GM18909 (cell line): ENCODE data around the gene FMN1.

ENCODE experiments used
- ATAC-seq: cut with Tn5 transposase; IDR thresholded peaks from one replicate; pipeline ENCODE4 v1.9.1; 2021; ENCODE audit warnings: mild to moderate bottlenecking; ENCODE audit not compliant: unreplicated experiment, poor library complexity

Gene FMN1

GRCh38 chr15:33126559-33127290 lies 67.8 kb downstream of the FMN1 start:
- no peak for ATAC-seq

GRCh38 chr15:33125894-33126537 lies 68.5 kb downstream of the FMN1 start:
- ATAC-seq: no peak

DNA sequence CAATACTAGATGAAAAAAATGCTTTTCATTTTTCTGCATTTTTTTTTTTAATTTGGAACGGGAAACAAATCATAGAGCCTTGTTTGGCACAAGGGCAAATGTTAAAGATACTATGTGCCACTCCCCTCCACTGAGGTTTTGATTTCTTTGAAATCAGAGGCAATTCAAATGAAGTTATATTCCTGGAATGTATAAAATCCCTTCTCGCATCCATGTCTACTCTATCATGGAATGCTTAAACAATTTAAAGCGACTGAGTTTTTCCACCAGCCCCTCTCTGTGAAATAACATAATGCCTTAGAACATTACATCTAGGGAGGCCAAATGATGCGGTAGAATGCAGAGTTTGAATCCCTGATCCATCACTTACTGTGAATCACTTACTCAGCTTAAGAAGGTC lies 69.7 kb downstream of the FMN1 start:
- ATAC-seq: no peak

GRCh38 chr15:33124279-33124678 lies 70.2 kb downstream of the FMN1 start:
- ATAC-seq: no peak

DNA sequence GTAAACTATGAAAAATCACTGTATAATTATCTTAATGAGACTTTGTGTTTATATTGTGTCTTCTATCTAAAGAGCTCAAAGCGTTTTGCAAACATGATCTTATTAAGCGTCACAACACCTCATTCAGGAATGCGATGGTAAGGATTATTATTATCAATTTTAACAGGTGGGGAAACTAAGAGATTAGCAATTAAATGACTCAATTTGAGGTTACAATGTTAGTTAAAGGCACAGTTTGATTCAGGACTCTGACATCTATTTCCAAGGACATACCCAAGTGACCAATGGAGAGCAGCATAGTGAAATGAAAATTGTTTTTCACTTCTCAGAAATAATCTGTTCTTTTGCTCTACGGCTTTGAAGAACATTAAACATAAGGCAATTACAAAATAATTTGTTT lies 74.6 kb downstream of the FMN1 start:
- ATAC-seq: no peak

DNA sequence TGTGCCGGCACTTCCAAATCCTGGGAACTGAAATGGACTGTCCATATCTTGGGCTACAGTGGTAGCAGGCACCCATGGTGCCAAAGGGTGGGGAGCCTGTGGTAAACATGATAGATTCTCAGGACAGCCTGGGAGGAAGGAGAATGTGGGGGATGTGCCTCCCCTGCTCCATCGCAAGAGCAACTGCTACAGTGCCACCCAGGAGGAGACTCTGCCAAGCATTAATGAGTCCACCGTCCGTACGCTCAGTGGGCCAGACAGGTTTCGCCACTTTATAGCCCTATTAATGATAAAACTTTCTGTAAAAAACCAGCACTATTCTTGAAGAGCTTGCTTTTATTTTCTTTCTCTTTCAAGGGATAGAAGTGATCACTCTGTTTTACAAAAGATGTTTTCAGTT lies 75.2 kb downstream of the FMN1 start:
- ATAC-seq: no peak

GRCh38 chr15:33116198-33116597 lies 78.3 kb downstream of the FMN1 start:
- no peak for ATAC-seq

DNA sequence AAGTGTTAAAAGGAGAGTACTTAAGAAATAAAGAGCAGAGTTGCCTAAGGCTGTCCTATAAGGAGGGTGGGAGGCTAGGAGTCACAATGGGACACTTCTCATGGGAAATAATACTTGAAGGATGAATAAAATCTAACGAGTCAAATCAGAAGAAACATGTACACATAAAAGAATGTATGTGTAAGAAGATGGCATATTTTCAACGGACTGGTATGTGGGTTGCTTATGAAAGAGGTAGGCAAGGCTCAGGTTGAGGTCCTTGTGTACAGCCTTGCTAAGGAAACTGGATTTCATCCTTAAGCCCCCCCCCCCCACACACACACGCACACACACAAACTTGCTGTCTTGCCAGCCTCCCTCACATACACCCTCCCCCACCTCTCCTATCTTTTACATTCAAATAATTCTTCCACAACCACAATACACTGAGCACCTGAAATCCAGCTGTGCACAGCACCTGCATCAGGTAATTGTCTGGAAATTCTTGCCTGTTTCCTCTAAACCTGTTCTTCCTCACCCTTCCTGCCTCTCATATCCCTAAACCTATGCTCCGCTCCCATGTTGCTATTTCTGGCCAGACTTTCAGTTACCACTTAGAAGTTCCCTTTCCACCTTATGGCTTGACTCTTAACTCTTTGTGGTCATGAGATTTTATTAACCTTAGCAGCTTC lies 79.2 kb downstream of the FMN1 start:
- ATAC-seq: no peak

DNA sequence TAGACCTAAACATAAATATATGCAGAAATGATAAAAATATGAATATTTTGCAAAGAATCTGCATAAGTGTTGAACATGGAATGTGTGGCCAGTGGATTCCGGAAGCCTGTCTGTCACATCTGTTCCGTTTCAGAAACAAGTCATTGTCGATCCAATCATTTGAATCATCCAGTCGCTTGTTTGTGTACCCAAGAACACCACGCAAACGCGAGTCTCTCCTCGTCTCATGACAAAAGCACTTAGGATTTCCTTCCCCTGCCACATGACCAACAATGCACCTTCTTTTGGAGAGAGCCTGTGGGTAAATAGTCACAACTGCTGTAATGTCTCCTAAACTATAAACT lies 80.2 kb downstream of the FMN1 start:
- no peak for ATAC-seq

- ATAC-seq: no peak
These were observed 80.7 kb downstream of the FMN1 start for GRCh38 chr15:33113666-33114373.

DNA sequence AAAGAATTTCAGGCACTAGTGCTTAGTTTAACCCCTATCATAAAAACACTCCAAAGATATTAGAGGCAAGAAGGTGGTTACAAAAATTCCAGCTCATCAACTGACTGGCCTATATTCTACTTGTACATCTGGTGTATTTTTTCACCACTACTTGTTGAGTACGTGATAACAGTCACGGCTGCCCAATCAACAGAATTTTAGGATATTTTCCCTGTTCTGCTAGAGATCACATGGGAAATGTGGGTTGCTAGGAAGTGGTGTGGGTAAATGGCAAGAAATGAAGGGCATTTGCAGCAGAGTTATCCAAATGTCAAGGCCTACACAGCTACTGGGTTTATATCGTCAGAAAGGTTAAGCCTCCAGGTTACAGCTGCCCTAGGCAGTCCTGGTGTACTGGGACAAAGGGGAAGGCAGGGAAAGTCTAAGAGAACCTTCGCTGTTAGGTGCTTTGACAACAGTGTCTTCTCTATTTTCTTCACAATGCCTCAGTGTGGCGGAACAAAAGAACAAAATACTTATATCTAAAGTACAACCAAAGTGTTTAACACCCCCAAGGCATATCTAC lies 81.9 kb downstream of the FMN1 start:
- ATAC-seq: no peak

- no peak for ATAC-seq
These were observed 83.5 kb downstream of the FMN1 start for GRCh38 chr15:33111041-33111451.

DNA sequence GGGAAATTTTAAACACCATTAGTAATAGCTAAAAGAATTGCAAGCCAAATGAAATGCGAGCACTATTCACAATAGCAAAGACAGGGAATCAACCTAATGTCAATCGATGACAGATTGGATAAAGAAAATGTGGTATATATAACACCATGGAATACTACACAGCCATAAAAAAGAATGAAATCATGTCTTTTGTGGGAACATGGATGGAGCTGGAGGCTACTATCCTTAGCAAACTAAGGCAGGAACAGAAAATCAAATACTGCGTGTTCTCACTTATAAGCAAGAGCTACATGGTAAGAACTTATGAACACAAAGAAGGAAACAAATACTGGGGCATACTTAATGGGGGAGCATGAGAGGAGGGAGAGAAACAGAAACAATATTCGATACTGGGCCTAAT lies 85.2 kb downstream of the FMN1 start:
- ATAC-seq: no peak

DNA sequence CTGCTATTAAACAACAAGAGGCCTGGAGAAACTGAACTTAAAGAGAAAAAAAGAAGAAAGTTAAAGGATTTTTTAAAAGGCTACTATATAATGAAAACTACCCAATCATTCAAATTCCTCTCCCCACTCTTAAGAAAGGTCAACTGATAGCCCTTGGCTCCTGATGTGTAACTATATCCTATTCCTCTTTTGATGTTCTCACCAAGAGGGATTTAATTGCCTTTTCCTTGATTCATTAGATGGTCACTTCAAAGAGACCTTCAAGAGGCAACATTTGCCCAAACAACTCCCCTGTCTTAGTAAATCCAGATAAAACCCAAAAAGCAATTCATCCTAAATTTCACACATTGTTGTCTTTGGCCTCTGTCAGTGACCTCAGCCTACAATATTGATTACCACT lies 86.0 kb downstream of the FMN1 start:
- no peak for ATAC-seq

DNA sequence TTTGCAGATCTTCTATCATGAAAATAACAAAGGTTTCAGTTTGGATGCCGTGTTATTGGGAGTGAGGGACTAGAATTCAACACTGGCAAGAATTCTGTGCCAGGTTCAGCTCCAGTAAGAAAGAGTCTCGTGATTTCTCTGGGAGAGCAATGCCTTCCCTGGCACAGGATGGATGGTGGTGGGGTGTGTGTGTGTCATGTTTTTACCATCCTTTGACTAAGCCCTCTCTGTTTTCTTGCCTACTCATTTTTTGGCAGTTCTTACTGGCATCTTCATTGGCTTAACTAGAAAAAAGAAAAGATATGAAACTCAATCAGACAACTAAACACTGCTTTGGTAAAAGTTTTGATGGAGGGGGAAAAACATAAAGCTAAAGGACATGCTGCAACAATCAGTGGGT lies 86.6 kb downstream of the FMN1 start:
- no peak for ATAC-seq

GRCh38 chr15:33104212-33104611 lies 90.3 kb downstream of the FMN1 start:
- ATAC-seq: no peak

GRCh38 chr15:33101036-33101435 lies 93.5 kb downstream of the FMN1 start:
- ATAC-seq: no peak

- ATAC-seq: no peak
These were observed 94.2 kb downstream of the FMN1 start for GRCh38 chr15:33100314-33100713.

DNA sequence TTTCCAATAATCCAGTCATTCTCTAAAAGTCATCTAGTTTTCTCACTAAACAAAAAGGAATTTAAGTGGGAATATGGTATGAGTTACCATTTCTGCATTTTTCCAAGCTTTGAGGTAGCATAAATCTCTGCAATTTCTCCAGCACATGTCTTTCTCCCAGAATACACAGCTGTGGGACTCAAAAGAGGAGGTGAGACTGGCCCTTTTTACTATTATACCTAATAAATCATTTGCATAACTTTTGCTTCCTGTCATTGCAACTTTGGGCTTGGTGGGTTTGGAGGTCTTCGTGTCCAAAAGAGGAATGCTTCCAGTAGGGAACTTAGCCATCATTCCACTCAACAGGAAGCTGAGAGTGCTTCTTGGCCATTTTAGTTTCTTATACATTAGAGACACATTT lies 94.8 kb downstream of the FMN1 start:
- ATAC-seq: no peak

DNA sequence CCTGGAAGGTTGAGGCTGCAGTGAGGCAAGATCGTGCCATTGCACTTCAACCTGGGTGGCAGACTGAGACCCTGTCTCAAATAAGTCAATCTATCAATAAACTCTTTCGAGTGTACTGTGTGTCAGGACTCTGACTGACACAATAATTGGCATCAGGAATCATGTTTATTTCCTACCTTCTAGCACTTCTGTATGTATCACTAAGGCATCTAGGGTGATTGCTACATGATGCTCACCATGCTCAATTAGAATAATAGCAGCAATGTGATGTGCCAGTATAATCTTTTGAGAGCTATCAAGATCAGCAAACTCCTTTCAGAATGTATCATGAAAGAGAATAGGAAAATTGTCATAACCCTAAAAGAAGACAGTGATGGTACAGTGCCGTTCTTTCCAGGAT lies 95.3 kb downstream of the FMN1 start:
- ATAC-seq: no peak
